ENCODE results near the gene CNTNAP4.

CNTNAP4 gene

GRCh38 chr16:76376988-76377387 is 99.8 kb downstream of the CNTNAP4 start:
- no peak overlapping the region for H3K4me2 ChIP-seq (ENCODE audit: low read length, poor library complexity, severe bottlenecking)
- H2AK5ac ChIP-seq (ENCODE audit: low read length, severe bottlenecking): no peak overlapping the region
- no peak overlapping the region for H3K27ac ChIP-seq (ENCODE audit: low read length, poor library complexity, severe bottlenecking)
- H4K8ac ChIP-seq (ENCODE audit: low read length): no peak overlapping the region
- H3K27me3 ChIP-seq (ENCODE audit: control insufficient read depth in 1 of 2, insufficient read depth in 1 of 2, low read length in 2 of 2): no peaks in the 10 kb centered on the region
- no peak overlapping the region for H3K4ac ChIP-seq (ENCODE audit: low read depth in 1 of 2, low read length in 2 of 2)
- no peak overlapping the region for H3K4me3 ChIP-seq (ENCODE audit: insufficient read depth in 1 of 2, low read depth in 1 of 2, low read length in 2 of 2)
- H3K79me1 ChIP-seq (replicated peaks; ENCODE audit: low read length, poor library complexity, severe bottlenecking): no peaks in the 10 kb centered on the region
- no peak overlapping the region for H3K9ac ChIP-seq (ENCODE audit: low read length)
- H3K36me3 ChIP-seq (ENCODE audit: control insufficient read depth in 1 of 2, insufficient read depth in 2 of 2, low read depth in 1 of 2, low read length in 2 of 2): no peaks in the 10 kb centered on the region
- H3K14ac ChIP-seq (ENCODE audit: low read length in 2 of 2): no peak overlapping the region
- no peaks in the 10 kb centered on the region for H3K9me3 ChIP-seq (ENCODE audit: control insufficient read depth, low read length)
- H3K23ac ChIP-seq (ENCODE audit: low read length in 2 of 2): no peak overlapping the region
- H2BK15ac ChIP-seq (ENCODE audit: low read depth, poor library complexity, severe bottlenecking): no peak overlapping the region
- no peak overlapping the region for H2BK120ac ChIP-seq (ENCODE audit: low read depth, low read length)
- no peak overlapping the region for H3K18ac ChIP-seq (ENCODE audit: low read depth in 1 of 2, low read length in 2 of 2)
- WGBS: 100% methylated on average over 2 of the region's 2 CpGs
- H4K91ac ChIP-seq (ENCODE audit: low read length): no peak overlapping the region
- no peak overlapping the region for H2AFZ ChIP-seq (ENCODE audit: low read depth, low read length)
- no peak overlapping the region for H2BK12ac ChIP-seq (ENCODE audit: low read length in 2 of 2)
- DNase-seq: no peak
- H2BK5ac ChIP-seq (ENCODE audit: low read depth, low read length, poor library complexity, severe bottlenecking): no peak overlapping the region
- H3K4me1 ChIP-seq (ENCODE audit: control insufficient read depth, insufficient read depth, low read depth, low read length): no peaks in the 10 kb centered on the region

- no peak overlapping the region for H2BK15ac ChIP-seq (ENCODE audit: low read depth, poor library complexity, severe bottlenecking)
- WGBS: 90% methylated on average over 2 of the region's 3 CpGs
- DNase-seq: no peak
Measured at GRCh38 chr16:76378020-76378419, 100.8 kb downstream of the CNTNAP4 start.

DNA sequence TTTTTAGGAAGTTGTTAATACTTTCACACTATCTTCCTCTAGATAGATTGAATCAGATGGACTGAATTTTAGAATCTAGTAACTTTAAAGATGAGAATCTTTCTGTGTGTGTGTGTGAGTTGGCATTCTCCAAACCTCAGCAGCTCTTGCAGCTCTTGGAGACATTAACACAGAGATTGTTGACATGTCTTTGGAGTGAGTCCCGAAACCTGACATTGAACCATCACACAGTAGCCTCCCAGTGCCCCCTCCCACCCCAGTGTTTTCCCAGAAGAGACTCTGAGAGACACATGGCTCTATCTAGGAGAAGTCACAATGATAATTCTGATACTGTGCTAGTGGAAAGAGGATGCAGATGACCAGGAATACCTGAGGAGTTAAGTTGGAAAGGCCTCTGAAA is 103.9 kb downstream of the CNTNAP4 start:
- H2AK5ac ChIP-seq (ENCODE audit: low read length, severe bottlenecking): no peak overlapping the region
- H3K4me2 ChIP-seq (ENCODE audit: low read length, poor library complexity, severe bottlenecking): no peak overlapping the region
- no peaks in the 10 kb centered on the region for H3K4me1 ChIP-seq (ENCODE audit: control insufficient read depth, insufficient read depth, low read depth, low read length)
- H3K9ac ChIP-seq (ENCODE audit: low read length): no peak overlapping the region
- no peak overlapping the region for H2BK15ac ChIP-seq (ENCODE audit: low read depth, poor library complexity, severe bottlenecking)
- H3K27ac ChIP-seq (ENCODE audit: low read length, poor library complexity, severe bottlenecking): no peak overlapping the region
- no peaks in the 10 kb centered on the region for H3K27me3 ChIP-seq (ENCODE audit: control insufficient read depth in 1 of 2, insufficient read depth in 1 of 2, low read length in 2 of 2)
- DNase-seq: no peak
- no peak overlapping the region for H3K23ac ChIP-seq (ENCODE audit: low read length in 2 of 2)
- no peak overlapping the region for H2BK120ac ChIP-seq (ENCODE audit: low read depth, low read length)
- H4K91ac ChIP-seq (ENCODE audit: low read length): no peak overlapping the region
- H3K18ac ChIP-seq (ENCODE audit: low read depth in 1 of 2, low read length in 2 of 2): no peak overlapping the region
- H4K8ac ChIP-seq (ENCODE audit: low read length): no peak overlapping the region
- H3K36me3 ChIP-seq (ENCODE audit: control insufficient read depth in 1 of 2, insufficient read depth in 2 of 2, low read depth in 1 of 2, low read length in 2 of 2): no peaks in the 10 kb centered on the region
- H3K4me3 ChIP-seq (ENCODE audit: insufficient read depth in 1 of 2, low read depth in 1 of 2, low read length in 2 of 2): no peak overlapping the region
- H3K9me3 ChIP-seq (ENCODE audit: control insufficient read depth, low read length): no peaks in the 10 kb centered on the region
- H2AFZ ChIP-seq (ENCODE audit: low read depth, low read length): no peak overlapping the region
- no peak overlapping the region for H3K14ac ChIP-seq (ENCODE audit: low read length in 2 of 2)
- no peak overlapping the region for H3K4ac ChIP-seq (ENCODE audit: low read depth in 1 of 2, low read length in 2 of 2)
- 100% methylated on average over 1 of the region's 1 CpG for WGBS
- H2BK5ac ChIP-seq (ENCODE audit: low read depth, low read length, poor library complexity, severe bottlenecking): no peak overlapping the region
- no peak overlapping the region for H2BK12ac ChIP-seq (ENCODE audit: low read length in 2 of 2)
- H3K79me1 ChIP-seq (replicated peaks; ENCODE audit: low read length, poor library complexity, severe bottlenecking): no peaks in the 10 kb centered on the region

More at GRCh38 chr16:76378020-76378419, 100.8 kb downstream of the CNTNAP4 start:
- no peak overlapping the region for H3K4ac ChIP-seq (ENCODE audit: low read depth in 1 of 2, low read length in 2 of 2)
- no peak overlapping the region for H3K14ac ChIP-seq (ENCODE audit: low read length in 2 of 2)
- no peaks in the 10 kb centered on the region for H3K79me1 ChIP-seq (replicated peaks; ENCODE audit: low read length, poor library complexity, severe bottlenecking)
- H3K9me3 ChIP-seq (ENCODE audit: control insufficient read depth, low read length): no peaks in the 10 kb centered on the region
- no peak overlapping the region for H2BK5ac ChIP-seq (ENCODE audit: low read depth, low read length, poor library complexity, severe bottlenecking)
- H4K8ac ChIP-seq (ENCODE audit: low read length): no peak overlapping the region
- H2AFZ ChIP-seq (ENCODE audit: low read depth, low read length): no peak overlapping the region
- no peak overlapping the region for H2AK5ac ChIP-seq (ENCODE audit: low read length, severe bottlenecking)
- no peaks in the 10 kb centered on the region for H3K4me1 ChIP-seq (ENCODE audit: control insufficient read depth, insufficient read depth, low read depth, low read length)
- no peak overlapping the region for H4K91ac ChIP-seq (ENCODE audit: low read length)
- no peak overlapping the region for H3K9ac ChIP-seq (ENCODE audit: low read length)
- H3K18ac ChIP-seq (ENCODE audit: low read depth in 1 of 2, low read length in 2 of 2): no peak overlapping the region
- H3K23ac ChIP-seq (ENCODE audit: low read length in 2 of 2): no peak overlapping the region
- H2BK120ac ChIP-seq (ENCODE audit: low read depth, low read length): no peak overlapping the region
- H3K4me2 ChIP-seq (ENCODE audit: low read length, poor library complexity, severe bottlenecking): no peak overlapping the region
- H2BK12ac ChIP-seq (ENCODE audit: low read length in 2 of 2): no peak overlapping the region
- H3K27me3 ChIP-seq (ENCODE audit: control insufficient read depth in 1 of 2, insufficient read depth in 1 of 2, low read length in 2 of 2): no peaks in the 10 kb centered on the region
- no peak overlapping the region for H3K27ac ChIP-seq (ENCODE audit: low read length, poor library complexity, severe bottlenecking)
- no peaks in the 10 kb centered on the region for H3K36me3 ChIP-seq (ENCODE audit: control insufficient read depth in 1 of 2, insufficient read depth in 2 of 2, low read depth in 1 of 2, low read length in 2 of 2)
- no peak overlapping the region for H3K4me3 ChIP-seq (ENCODE audit: insufficient read depth in 1 of 2, low read depth in 1 of 2, low read length in 2 of 2)

DNA sequence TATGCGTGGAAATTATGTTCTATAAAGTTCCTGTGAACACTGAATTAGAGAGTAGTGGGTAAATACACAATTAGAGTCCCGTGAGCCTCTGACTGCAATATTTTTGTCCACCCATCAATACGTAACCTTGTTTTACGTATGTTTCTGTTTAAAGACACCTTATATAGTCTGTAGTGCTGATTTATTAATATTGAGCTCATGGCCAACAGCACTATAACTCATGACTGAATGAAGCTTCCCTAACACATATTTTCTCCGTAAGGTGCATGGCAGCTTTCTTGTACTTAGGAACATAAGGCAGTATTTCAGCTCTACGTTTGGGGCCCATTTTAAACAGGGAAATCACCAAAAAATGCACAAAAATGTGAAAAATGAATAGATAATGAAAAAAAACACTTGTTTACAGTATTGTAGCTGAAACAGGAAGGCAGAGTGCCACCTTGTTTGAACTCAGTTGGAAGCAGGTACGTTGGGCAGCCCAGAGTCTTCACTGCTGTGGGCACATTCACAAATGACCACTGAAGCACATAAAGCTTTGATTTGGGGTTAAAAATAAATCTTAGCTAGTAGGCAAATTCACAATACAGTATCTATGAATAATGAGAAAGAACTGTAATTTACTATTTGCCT is 108.5 kb downstream of the CNTNAP4 start:
- 80% methylated on average over 5 of the region's 7 CpGs for WGBS
- H2BK120ac ChIP-seq (ENCODE audit: low read depth, low read length): no peak overlapping the region
- no peaks in the 10 kb centered on the region for H3K9me3 ChIP-seq (ENCODE audit: control insufficient read depth, low read length)
- no peak overlapping the region for H3K14ac ChIP-seq (ENCODE audit: low read length in 2 of 2)
- DNase-seq: no peak
- no peak overlapping the region for H3K27ac ChIP-seq (ENCODE audit: low read length, poor library complexity, severe bottlenecking)
- H2AFZ ChIP-seq (ENCODE audit: low read depth, low read length): no peak overlapping the region
- no peak overlapping the region for H2AK5ac ChIP-seq (ENCODE audit: low read length, severe bottlenecking)
- H3K79me1 ChIP-seq (replicated peaks; ENCODE audit: low read length, poor library complexity, severe bottlenecking): no peaks in the 10 kb centered on the region
- no peak overlapping the region for H3K4me2 ChIP-seq (ENCODE audit: low read length, poor library complexity, severe bottlenecking)
- H2BK15ac ChIP-seq (ENCODE audit: low read depth, poor library complexity, severe bottlenecking): no peak overlapping the region
- H3K4me1 ChIP-seq (ENCODE audit: control insufficient read depth, insufficient read depth, low read depth, low read length): no peaks in the 10 kb centered on the region
- no peak overlapping the region for H3K4me3 ChIP-seq (ENCODE audit: insufficient read depth in 1 of 2, low read depth in 1 of 2, low read length in 2 of 2)
- H4K91ac ChIP-seq (ENCODE audit: low read length): no peak overlapping the region
- no peak overlapping the region for H3K9ac ChIP-seq (ENCODE audit: low read length)
- no peak overlapping the region for H3K18ac ChIP-seq (ENCODE audit: low read depth in 1 of 2, low read length in 2 of 2)
- no peak overlapping the region for H3K23ac ChIP-seq (ENCODE audit: low read length in 2 of 2)
- H3K36me3 ChIP-seq (ENCODE audit: control insufficient read depth in 1 of 2, insufficient read depth in 2 of 2, low read depth in 1 of 2, low read length in 2 of 2): no peaks in the 10 kb centered on the region
- no peak overlapping the region for H2BK12ac ChIP-seq (ENCODE audit: low read length in 2 of 2)
- no peaks in the 10 kb centered on the region for H3K27me3 ChIP-seq (ENCODE audit: control insufficient read depth in 1 of 2, insufficient read depth in 1 of 2, low read length in 2 of 2)
- no peak overlapping the region for H4K8ac ChIP-seq (ENCODE audit: low read length)
- no peak overlapping the region for H2BK5ac ChIP-seq (ENCODE audit: low read depth, low read length, poor library complexity, severe bottlenecking)
- H3K4ac ChIP-seq (ENCODE audit: low read depth in 1 of 2, low read length in 2 of 2): no peak overlapping the region

All from mesenchymal stem cell (in vitro differentiated cells and primary cell).